ENCODE results near the gene SLC4A5. TPM values are rescaled to one million over a fixed set of nuclear protein-coding genes. Genes with fewer than 3 reads are reported as not detected.

SLC4A5 gene
- polyA plus RNA-seq, 2 of the 4 experiments (the other 2 are of a cell fraction), result 0.50 to 1.1 TPM

DNA sequence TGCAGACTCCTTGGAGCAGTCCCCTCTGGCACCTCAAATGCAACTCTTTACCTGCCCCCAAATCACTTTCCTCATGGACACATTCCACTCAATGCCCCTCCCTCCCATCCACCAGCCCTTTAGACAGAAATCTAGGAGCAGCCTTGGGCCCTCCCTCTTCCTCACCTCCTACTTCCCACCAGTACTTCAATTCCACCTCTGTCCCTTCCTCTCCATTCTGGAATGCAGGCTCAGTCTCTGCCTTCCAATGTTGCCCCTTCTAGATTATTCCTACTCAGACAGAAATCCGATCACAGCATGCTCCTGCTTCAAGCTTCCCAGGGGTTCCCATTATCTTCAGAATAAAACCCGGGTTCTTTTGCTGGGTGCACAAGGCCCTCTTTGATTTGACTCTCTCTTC is 82.7 kb downstream of the SLC4A5 start (continued):
- TF ChIP-seq HOXB5 (CRISPR knock-in tag; IDR thresholded peaks at IDR 0.05) (no peak), CEBPB (IDR thresholded peaks at IDR 0.05) (no peak)

DNA sequence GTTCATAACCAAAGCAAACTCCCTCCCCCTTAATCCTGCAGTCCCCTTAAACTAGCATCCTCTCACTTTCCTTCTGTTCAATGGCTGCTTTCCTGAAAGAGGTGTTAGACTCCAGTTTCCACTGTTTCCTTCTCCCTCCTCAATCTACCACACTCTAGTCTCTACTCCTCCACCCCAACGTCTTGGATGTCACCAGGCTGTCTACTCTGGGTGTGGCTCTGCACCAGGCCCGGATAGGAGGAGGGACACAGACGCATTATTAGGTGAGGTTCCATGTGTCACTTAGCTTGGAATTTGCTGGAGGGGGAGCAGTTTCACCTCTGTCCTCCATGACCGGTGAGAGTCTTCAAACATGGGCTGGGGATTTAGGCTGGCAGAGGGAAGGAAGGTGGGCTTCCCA is 83.5 kb downstream of the SLC4A5 start:
- Histone ChIP-seq H3K4me3 (no peak overlapping the region), H3K9me3 (no peaks in the 10 kb centered on the region), H3K4me1 (no peaks in the 10 kb centered on the region), H3K4me2 (no peak overlapping the region), H3K27ac (no peak overlapping the region)
- DNase-seq (ENCODE audit: low read depth in 1 of 2, low spot score in 1 of 2) (no peak), FAIRE-seq (no peak), ATAC-seq (no peak)
- TF ChIP-seq ESRRA (IDR thresholded peaks at IDR 0.05; ENCODE audit: borderline replicate concordance, low read length) (no peak), BCL3 (IDR thresholded peaks at IDR 0.05) (no peak), FOXS1 (CRISPR knock-in tag; IDR thresholded peaks at IDR 0.05) (no peak), REST (IDR thresholded peaks at IDR 0.05) (no peak), MAX (IDR thresholded peaks at IDR 0.05) (no peak), ZSCAN20 (CRISPR knock-in tag; IDR thresholded peaks at IDR 0.05) (no peak), SREBF2 (IDR thresholded peaks at IDR 0.05) (no peak), EHMT2 (IDR thresholded peaks at IDR 0.05; ENCODE audit: low read depth) (no peak), FOSB (CRISPR knock-in tag; IDR thresholded peaks at IDR 0.05) (no peak), HOXB5 (CRISPR knock-in tag; IDR thresholded peaks at IDR 0.05) (no peak), ZC3H11A (IDR thresholded peaks at IDR 0.05) (no peak)
- TF ChIP-seq, protein P1, sequence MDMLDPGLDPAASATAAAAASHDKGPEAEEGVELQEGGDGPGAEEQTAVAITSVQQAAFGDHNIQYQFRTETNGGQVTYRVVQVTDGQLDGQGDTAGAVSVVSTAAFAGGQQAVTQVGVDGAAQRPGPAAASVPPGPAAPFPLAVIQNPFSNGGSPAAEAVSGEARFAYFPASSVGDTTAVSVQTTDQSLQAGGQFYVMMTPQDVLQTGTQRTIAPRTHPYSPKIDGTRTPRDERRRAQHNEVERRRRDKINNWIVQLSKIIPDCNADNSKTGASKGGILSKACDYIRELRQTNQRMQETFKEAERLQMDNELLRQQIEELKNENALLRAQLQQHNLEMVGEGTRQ (IDR thresholded peaks at IDR 0.05), result no peak
- TF ChIP-seq, protein P2, sequence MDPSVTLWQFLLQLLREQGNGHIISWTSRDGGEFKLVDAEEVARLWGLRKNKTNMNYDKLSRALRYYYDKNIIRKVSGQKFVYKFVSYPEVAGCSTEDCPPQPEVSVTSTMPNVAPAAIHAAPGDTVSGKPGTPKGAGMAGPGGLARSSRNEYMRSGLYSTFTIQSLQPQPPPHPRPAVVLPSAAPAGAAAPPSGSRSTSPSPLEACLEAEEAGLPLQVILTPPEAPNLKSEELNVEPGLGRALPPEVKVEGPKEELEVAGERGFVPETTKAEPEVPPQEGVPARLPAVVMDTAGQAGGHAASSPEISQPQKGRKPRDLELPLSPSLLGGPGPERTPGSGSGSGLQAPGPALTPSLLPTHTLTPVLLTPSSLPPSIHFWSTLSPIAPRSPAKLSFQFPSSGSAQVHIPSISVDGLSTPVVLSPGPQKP (IDR thresholded peaks at IDR 0.05; ENCODE audit: low read depth, low read length), result no peak
- POLR2A ChIA-PET, result no interaction called here
- WGBS (ENCODE audit: missing lambda C conversion rate), result 61% methylated on average over 4 of the region's 4 CpGs
- CTCF ChIA-PET, result interaction anchor here (1.1 to 5.6 kb wide), 5 partner anchors 11 to 132 kb away, joined by 3 to 69 read pairs (median 12); no protein-coding TSS in a partner anchor

DNA sequence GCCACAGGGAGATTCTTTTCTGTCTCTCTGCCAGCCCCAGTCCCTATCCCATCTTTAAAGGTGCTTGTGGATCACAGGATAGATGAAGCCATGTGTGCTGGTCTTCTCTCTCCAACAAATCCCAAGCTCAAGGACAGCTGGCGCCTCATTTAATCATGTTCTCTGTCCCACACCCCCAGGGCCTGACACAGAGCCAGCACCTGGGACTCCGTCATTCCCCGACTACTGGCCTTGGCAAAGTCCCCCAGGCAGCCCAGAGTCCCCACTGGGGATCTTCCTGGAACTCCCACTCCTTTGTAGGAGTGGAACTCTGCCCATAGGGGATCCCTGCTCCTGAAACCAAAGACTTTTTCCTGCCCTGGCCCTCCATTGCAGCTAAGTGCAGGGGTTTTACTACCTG is 84.0 kb downstream of the SLC4A5 start:
- TF ChIP-seq POLR2A (IDR thresholded peaks at IDR 0.05; ENCODE audit: low read length) (no peak), NPAS2 (CRISPR knock-in tag; IDR thresholded peaks at IDR 0.05; ENCODE audit: borderline replicate concordance) (no peak), HOXB5 (CRISPR knock-in tag; IDR thresholded peaks at IDR 0.05) (no peak), HDAC2 (IDR thresholded peaks at IDR 0.05) (no peak), EHMT2 (IDR thresholded peaks at IDR 0.05; ENCODE audit: low read depth) (no peak), FOSB (CRISPR knock-in tag; IDR thresholded peaks at IDR 0.05) (no peak), REST (IDR thresholded peaks at IDR 0.05) (no peak)
- TF ChIP-seq, protein P3, sequence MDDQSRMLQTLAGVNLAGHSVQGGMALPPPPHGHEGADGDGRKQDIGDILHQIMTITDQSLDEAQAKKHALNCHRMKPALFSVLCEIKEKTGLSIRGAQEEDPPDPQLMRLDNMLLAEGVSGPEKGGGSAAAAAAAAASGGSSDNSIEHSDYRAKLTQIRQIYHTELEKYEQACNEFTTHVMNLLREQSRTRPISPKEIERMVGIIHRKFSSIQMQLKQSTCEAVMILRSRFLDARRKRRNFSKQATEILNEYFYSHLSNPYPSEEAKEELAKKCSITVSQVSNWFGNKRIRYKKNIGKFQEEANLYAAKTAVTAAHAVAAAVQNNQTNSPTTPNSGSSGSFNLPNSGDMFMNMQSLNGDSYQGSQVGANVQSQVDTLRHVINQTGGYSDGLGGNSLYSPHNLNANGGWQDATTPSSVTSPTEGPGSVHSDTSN (IDR thresholded peaks at IDR 0.05), result no peak
- TF ChIP-seq, protein P2 (IDR thresholded peaks at IDR 0.05; ENCODE audit: low read depth, low read length), result no peak
- ATAC-seq (no peak), DNase-seq (ENCODE audit: low read depth in 1 of 2, low spot score in 1 of 2) (no peak), FAIRE-seq (no peak)
- 84% methylated on average over 3 of the region's 3 CpGs for WGBS (ENCODE audit: missing lambda C conversion rate)
- no peak overlapping the region for H3K27ac ChIP-seq
- POLR2A ChIA-PET, result no interaction called here
- CTCF ChIA-PET, result interaction anchor here (1.1 to 5.6 kb wide), 4 partner anchors 10 to 133 kb away, joined by 3 to 69 read pairs (median 14); no protein-coding TSS in a partner anchor
- H3K4me1 ChIP-seq, result no peaks in the 10 kb centered on the region
- H3K4me2 ChIP-seq, result no peak overlapping the region
- H3K9me3 ChIP-seq, result no peaks in the 10 kb centered on the region
- H3K4me3 ChIP-seq, result no peak overlapping the region

Data from A549 (cell line).